ENCODE results near the gene NPHP4. TPM values are rescaled to one million over a fixed set of nuclear protein-coding genes. Genes with fewer than 3 reads are reported as not detected.
"Not testable (repeated sequence)": the region's sequence is repeated elsewhere in the genome, so short reads cannot be mapped to it uniquely, and the experiment has no call there.

Gene NPHP4
- total RNA-seq, 2 donors from 2014 or later, result 6.2 to 15.9 TPM

- Histone ChIP-seq H3K27ac (no peak overlapping the region), H3K4me3 (no peak overlapping the region), H3K27me3 (no peaks in the 10 kb centered on the region), H3K36me3 (no peaks in the 10 kb centered on the region), H3K9ac (ENCODE audit: low read depth in 2 of 2, low read length in 2 of 2) (no peak overlapping the region), H3K9me3 (no peaks in the 10 kb centered on the region), H3K4me1 (peaks cover 3% of the 10 kb centered on the region)
- intact Hi-C loops (cut with DNase I), result no loop called here
- DNase-seq, result no peak
- no peak for TF ChIP-seq CTCF (IDR thresholded peaks at IDR 0.05)
Measured at GRCh38 chr1:6023346-6023745, 31.1 kb upstream of the NPHP4 start.

- intact Hi-C loops (cut with DNase I), result no loop called here
Measured at GRCh38 chr1:6022193-6022592, 30.0 kb upstream of the NPHP4 start.

GRCh38 chr1:6019166-6019845, 27.1 kb upstream of the NPHP4 start:
- no peaks in the 10 kb centered on the region for H3K4me1 ChIP-seq

More at GRCh38 chr1:6022193-6022592, 30.0 kb upstream of the NPHP4 start:
- Histone ChIP-seq H3K9ac (ENCODE audit: low read depth in 2 of 2, low read length in 2 of 2) (no peak overlapping the region), H3K27ac (no peak overlapping the region), H3K4me3 (no peak overlapping the region), H3K4me1 (peaks cover 3% of the 10 kb centered on the region), H3K9me3 (no peaks in the 10 kb centered on the region), H3K36me3 (no peaks in the 10 kb centered on the region), H3K27me3 (no peaks in the 10 kb centered on the region)
- DNase-seq, result no peak
- TF ChIP-seq CTCF (IDR thresholded peaks at IDR 0.05), result no peak

GRCh38 chr1:6017654-6018053, 25.4 kb upstream of the NPHP4 start:
- H3K36me3 ChIP-seq; DNase-seq; H3K9me3 ChIP-seq; H3K9ac ChIP-seq (ENCODE audit: low read depth in 2 of 2, low read length in 2 of 2); H3K4me3 ChIP-seq; intact Hi-C loops (cut with DNase I); H3K4me1 ChIP-seq; H3K27ac ChIP-seq; H3K27me3 ChIP-seq: not testable (repeated sequence)

More at GRCh38 chr1:6019166-6019845, 27.1 kb upstream of the NPHP4 start:
- no peak for TF ChIP-seq CTCF (IDR thresholded peaks at IDR 0.05)
- Histone ChIP-seq H3K36me3 (no peaks in the 10 kb centered on the region), H3K27ac (no peak overlapping the region), H3K9me3 (no peaks in the 10 kb centered on the region), H3K4me3 (no peak overlapping the region), H3K9ac (ENCODE audit: low read depth in 2 of 2, low read length in 2 of 2) (no peak overlapping the region), H3K27me3 (no peaks in the 10 kb centered on the region)
- no peak for DNase-seq
- intact Hi-C loops (cut with DNase I), result no loop called here

- H3K27ac ChIP-seq, result no peak overlapping the region
- DNase-seq, result no peak
- no peaks in the 10 kb centered on the region for H3K27me3 ChIP-seq
- H3K9me3 ChIP-seq, result no peaks in the 10 kb centered on the region
- no peaks in the 10 kb centered on the region for H3K4me1 ChIP-seq
- TF ChIP-seq CTCF (IDR thresholded peaks at IDR 0.05), result no peak
- H3K9ac ChIP-seq (ENCODE audit: low read depth in 2 of 2, low read length in 2 of 2), result no peak overlapping the region
- no peaks in the 10 kb centered on the region for H3K36me3 ChIP-seq
- intact Hi-C loops (cut with DNase I), result no loop called here
- no peak overlapping the region for H3K4me3 ChIP-seq
Measured at GRCh38 chr1:6016191-6016865, 24.1 kb upstream of the NPHP4 start.
